A673 (cell line): Measurements from ENCODE around the gene ARHGEF19. TPM values are rescaled to one million over a fixed set of nuclear protein-coding genes. Genes with fewer than 3 reads are reported as not detected.

ENCODE experiments used
- BruUV-seq: library from RNA; stranded (reverse); fragments of 400-500 nt; replicated peaks from 2 replicates; lab custom pipeline; 2021; lab: Mats Ljungman, UMichigan
- CTCF ChIA-PET: fragments of 300-600 bp; sonication (Branson Sonifier 250); formaldehyde crosslinking; loops from one replicate; lab custom pipeline; 2022; ENCODE audit warnings: antibody characterized with exemption; lab: Charles Lee
- POLR2A ChIA-PET: fragments of 300-600 bp; sonication (Branson Sonifier 250); formaldehyde crosslinking; loops from one replicate; lab custom pipeline; 2022; ENCODE audit warnings: antibody characterized with exemption; ENCODE audit not compliant: low non-redundant PET; lab: Charles Lee
- DNase-seq: peaks from one replicate; pipeline ENCODE4 v3.0.0-alpha.2; 2015; ENCODE audit warnings: low spot score
- H3K27ac ChIP-seq: fragments of 200-600 bp; sonication (generic); 2 replicates; pipeline ENCODE4 v1.5.1; 2016; ENCODE audit warnings: mixed run types, low read depth, mild to moderate bottlenecking, mixed read lengths, antibody characterized with exemption, low read length; ENCODE audit not compliant: poor library complexity, severe bottlenecking
- H3K27me3 ChIP-seq: fragments of 200-600 bp; sonication (generic); replicated peaks from 2 replicates; pipeline ENCODE4 v1.6.1; 2017; ENCODE audit warnings: mixed run types, low read depth, mild to moderate bottlenecking, mixed read lengths, antibody characterized with exemption, low read length; ENCODE audit not compliant: insufficient read depth, poor library complexity
- H3K36me3 ChIP-seq: fragments of 200-600 bp; sonication (generic); 2 replicates; pipeline ENCODE4 v1.6.1; 2016; ENCODE audit warnings: mixed run types, mild to moderate bottlenecking, mixed read lengths, antibody characterized with exemption, low read length; ENCODE audit not compliant: insufficient read depth, poor library complexity, severe bottlenecking
- H3K4me1 ChIP-seq: fragments of 200-600 bp; sonication (generic); 2 replicates; pipeline ENCODE4 v1.6.1; 2017; ENCODE audit warnings: mixed run types, mild to moderate bottlenecking, mixed read lengths, antibody characterized with exemption, low read length; ENCODE audit not compliant: insufficient read depth, poor library complexity, severe bottlenecking
- H3K4me3 ChIP-seq: fragments of 200-600 bp; sonication (generic); 2 replicates; pipeline ENCODE4 v1.5.1; 2016; ENCODE audit warnings: low read depth, mixed run types, mild to moderate bottlenecking, mixed read lengths, low read length; ENCODE audit not compliant: poor library complexity, severe bottlenecking
- H3K9me3 ChIP-seq: fragments of 200-600 bp; sonication (generic); 2 replicates; pipeline ENCODE4 v1.6.1; 2016; ENCODE audit warnings: mixed run types, low read depth, mild to moderate bottlenecking, mixed read lengths, antibody characterized with exemption, low read length; ENCODE audit not compliant: poor library complexity, severe bottlenecking
- EZH2 ChIP-seq: fragments of 200-600 bp; sonication (generic); IDR thresholded peaks from 2 replicates; pipeline ENCODE4 v1.6.1; 2017; ENCODE audit warnings: borderline replicate concordance, low read depth, mild to moderate bottlenecking, mixed read lengths, antibody characterized with exemption, low read length; ENCODE audit not compliant: poor library complexity, severe bottlenecking
- intact Hi-C: fragments of 100-400 bp; cut with micrococcal nuclease; formaldehyde crosslinking; loops from one replicate; pipeline ENCODE4 v1.10.0; 2022; ENCODE audit not compliant: unreplicated experiment
- total RNA-seq: library from RNA; stranded (reverse); gene quantifications from 2 replicates; pipeline ENCODE4 v1.2.3, GENCODE V29; 2021
- TF ChIP-seq, protein P1 (sequence below): fragments of 300-800, 200-600 bp; sonication (generic); conservative IDR thresholded peaks from 2 replicates; pipeline ENCODE4 v1.5.1; 2017; ENCODE audit warnings: low read depth, mild to moderate bottlenecking, antibody characterized with exemption, low read length, moderate library complexity, mixed read lengths

Gene ARHGEF19
- total RNA-seq, 1 experiment from 2014 or later, result 5.2 TPM

- intact Hi-C loops, result no loop called here
- ChIA-PET POLR2A (no interaction called here), CTCF (no interaction called here)
- Histone ChIP-seq H3K4me3 (no peak overlapping the region), H3K36me3 (no peaks in the 10 kb centered on the region), H3K27me3 (no peaks in the 10 kb centered on the region), H3K9me3 (no peaks in the 10 kb centered on the region), H3K27ac (no peak overlapping the region), H3K4me1 (peaks cover 25% of the 10 kb centered on the region)
- BruUV-seq, result no TSS peak
- TF ChIP-seq, protein P1, sequence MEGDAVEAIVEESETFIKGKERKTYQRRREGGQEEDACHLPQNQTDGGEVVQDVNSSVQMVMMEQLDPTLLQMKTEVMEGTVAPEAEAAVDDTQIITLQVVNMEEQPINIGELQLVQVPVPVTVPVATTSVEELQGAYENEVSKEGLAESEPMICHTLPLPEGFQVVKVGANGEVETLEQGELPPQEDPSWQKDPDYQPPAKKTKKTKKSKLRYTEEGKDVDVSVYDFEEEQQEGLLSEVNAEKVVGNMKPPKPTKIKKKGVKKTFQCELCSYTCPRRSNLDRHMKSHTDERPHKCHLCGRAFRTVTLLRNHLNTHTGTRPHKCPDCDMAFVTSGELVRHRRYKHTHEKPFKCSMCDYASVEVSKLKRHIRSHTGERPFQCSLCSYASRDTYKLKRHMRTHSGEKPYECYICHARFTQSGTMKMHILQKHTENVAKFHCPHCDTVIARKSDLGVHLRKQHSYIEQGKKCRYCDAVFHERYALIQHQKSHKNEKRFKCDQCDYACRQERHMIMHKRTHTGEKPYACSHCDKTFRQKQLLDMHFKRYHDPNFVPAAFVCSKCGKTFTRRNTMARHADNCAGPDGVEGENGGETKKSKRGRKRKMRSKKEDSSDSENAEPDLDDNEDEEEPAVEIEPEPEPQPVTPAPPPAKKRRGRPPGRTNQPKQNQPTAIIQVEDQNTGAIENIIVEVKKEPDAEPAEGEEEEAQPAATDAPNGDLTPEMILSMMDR, result no peak
- no peak for TF ChIP-seq EZH2
- DNase-seq, result no peak
Observed at GRCh38 chr1:16177306-16177705, 35.1 kb downstream of the ARHGEF19 start.

DNA sequence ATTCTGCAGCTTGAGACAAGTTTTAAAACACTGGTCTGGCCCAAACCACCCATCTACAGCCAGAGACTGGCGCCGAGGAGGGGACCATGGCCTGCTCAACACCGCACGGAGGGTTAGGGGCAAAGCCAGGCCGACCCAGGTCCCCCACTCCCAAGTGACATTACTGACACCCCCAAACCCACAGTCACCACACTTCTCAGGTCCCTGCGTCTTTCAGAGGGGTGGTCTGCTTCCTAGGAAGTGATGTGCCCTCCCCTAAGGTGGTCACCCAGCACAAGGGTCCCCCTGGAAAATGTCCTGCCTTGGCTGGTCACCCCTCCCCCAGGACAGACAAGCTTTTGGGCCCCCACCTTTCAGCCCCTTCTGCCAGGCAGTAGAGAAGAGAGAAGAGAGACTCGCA, 35.8 kb downstream of the ARHGEF19 start:
- peaks cover 25% of the 10 kb centered on the region for H3K4me1 ChIP-seq
- no peaks in the 10 kb centered on the region for H3K36me3 ChIP-seq
- POLR2A ChIA-PET, result no interaction called here
- no peak for TF ChIP-seq EZH2
- TF ChIP-seq, protein P1, result no peak
- DNase-seq, result no peak
- H3K9me3 ChIP-seq, result no peaks in the 10 kb centered on the region
- intact Hi-C loops, result no loop called here
- no TSS peak for BruUV-seq
- H3K27me3 ChIP-seq, result no peaks in the 10 kb centered on the region
- H3K27ac ChIP-seq, result peak overlapping the region; percentile 64
- no peak overlapping the region for H3K4me3 ChIP-seq
- CTCF ChIA-PET, result no interaction called here

DNA sequence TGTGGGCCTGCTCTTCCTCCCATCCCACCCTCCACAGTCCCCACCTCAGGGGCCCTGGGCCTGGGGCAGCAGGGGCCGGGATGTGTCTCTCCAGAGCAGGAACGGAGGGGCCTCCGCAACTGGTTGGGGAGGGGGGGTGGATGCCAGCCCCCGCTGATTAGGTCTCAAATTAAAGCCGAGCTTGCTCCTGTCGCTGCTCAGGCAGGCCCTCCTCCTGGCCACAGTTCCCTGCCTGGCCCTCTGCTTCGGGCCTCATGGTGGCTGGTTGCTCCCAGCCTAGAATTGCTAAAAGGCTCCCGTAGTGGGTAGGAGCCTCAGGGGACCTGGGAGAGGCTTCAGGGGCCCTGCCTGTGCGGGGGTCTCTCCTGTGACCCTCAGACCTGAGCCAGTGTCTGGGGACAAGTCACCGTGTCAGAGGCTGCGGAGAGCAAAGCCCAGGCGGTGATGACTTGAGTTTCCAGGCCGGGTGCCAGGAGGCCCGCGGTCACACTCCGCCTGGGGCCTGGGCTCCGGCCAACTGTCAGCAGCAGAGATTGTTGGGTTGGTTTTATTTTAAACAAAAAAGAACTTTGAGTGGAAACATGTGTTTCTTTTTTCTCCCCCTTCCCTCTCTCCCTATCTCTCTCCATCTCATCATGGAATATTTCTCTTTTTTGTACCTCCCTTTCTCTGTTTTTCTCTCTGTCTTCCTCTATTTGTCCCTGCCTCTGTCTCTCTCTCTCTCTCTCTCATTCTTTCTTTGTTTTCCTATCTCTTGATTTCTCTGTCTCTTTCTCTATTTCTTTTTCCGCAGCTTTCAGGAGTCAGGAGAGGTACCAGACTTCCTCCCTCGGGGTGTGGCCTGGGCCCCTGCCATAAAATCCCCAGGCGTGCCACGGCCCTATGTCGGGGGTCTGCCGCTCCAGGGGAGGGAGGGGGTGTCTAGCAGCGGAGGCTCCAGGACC, 36.6 kb downstream of the ARHGEF19 start:
- H3K27me3 ChIP-seq, result no peaks in the 10 kb centered on the region
- TF ChIP-seq, protein P1, result no peak
- TF ChIP-seq EZH2, result no peak
- POLR2A ChIA-PET, result no interaction called here
- DNase-seq, result peak; percentile 62
- CTCF ChIA-PET, result no interaction called here
- no TSS peak for BruUV-seq
- H3K36me3 ChIP-seq, result no peaks in the 10 kb centered on the region
- no peaks in the 10 kb centered on the region for H3K9me3 ChIP-seq
- peaks cover 25% of the 10 kb centered on the region for H3K4me1 ChIP-seq
- H3K27ac ChIP-seq, result peak overlapping the region; percentile 64
- intact Hi-C loops, result no loop called here
- no peak overlapping the region for H3K4me3 ChIP-seq
